ENCODE data around the gene PCNA.
"Not testable (repeated sequence)": the region's sequence is repeated elsewhere in the genome, so short reads cannot be mapped to it uniquely, and the experiment has no call there.

Gene PCNA

DNA sequence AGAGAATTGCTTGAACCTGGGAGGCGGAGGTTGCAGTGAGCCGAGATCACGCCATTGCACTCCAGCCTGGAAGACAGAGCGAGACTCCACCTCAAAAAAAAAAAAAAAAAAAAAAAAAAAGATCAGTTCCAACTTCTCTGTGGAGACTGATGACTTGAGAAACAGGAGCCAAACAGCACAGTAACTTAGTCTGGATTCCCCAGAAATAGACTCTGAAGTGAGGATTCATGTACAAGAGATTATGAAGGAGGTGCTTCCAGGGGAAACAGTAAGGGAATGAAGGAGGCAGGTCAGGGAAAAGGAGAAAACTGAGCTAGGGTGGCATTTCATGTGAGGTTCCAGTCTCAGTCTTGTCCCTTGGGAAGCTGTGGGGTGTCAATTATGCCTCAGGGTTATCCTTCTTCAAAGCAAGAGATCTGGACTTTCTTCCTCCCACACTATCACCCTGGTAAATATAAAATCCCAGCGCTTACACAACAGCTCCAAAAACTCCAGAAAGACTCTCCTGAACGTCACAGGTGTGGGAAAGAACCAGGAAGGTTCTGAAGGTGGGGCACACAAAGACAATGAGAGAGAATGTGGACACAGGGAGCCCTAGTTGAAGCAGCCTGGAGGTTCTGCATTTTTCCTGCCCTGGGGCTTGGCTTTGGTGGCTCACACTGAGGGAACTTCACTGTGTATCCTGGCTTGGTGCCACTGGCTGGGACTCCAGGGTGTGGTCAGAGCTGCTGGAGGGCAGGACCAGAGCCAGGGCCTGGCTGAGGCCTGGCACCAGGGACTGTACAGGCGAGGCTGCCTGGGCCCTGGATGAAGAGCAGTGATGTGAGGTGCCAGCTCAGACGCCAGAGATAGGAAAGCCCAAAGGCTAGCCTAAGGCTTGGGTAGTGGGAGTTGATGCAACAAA lies 46.8 kb downstream of the PCNA start:
- Mint-ChIP-seq H3K4me1 (peaks cover 14% of the 10 kb centered on the region), H3K36me3 (ENCODE audit: low read depth) (no peaks in the 10 kb centered on the region), H3K9me3 (no peaks in the 10 kb centered on the region), H3K27ac (no peak overlapping the region), H3K27me3 (no peaks in the 10 kb centered on the region), H3K4me3 (no peak overlapping the region)
- DNase-seq, result no peak
- no peak for ATAC-seq

DNA sequence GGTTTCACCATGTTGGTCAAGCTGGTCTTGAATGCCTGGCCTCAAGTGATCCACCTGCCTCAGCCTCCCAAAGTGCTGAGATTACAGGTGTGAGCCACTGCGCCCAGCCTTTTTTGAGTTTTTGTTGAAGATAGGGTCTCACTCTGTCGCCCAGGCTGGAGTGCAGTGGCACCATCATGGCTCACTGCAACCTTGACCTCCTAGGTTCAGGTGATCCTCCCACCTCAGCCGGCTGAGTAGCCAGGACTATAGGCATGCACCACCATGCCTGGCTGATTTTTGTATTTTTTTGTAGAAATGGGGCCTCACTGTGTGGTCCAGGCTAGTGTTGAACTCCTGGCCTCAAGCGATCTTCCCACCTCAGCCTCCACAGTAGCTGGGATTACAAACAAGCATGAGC lies 47.8 kb downstream of the PCNA start:
- DNase-seq; H3K36me3 Mint-ChIP-seq (ENCODE audit: low read depth); H3K27ac Mint-ChIP-seq; H3K27me3 Mint-ChIP-seq; H3K4me3 Mint-ChIP-seq; H3K9me3 Mint-ChIP-seq; ATAC-seq; H3K4me1 Mint-ChIP-seq: not testable (repeated sequence)

GRCh38 chr20:5070570-5070969 lies 49.2 kb downstream of the PCNA start:
- DNase-seq (no peak), ATAC-seq (no peak)
- Mint-ChIP-seq H3K4me1 (peaks cover 9% of the 10 kb centered on the region), H3K36me3 (ENCODE audit: low read depth) (no peaks in the 10 kb centered on the region), H3K4me3 (no peak overlapping the region), H3K27me3 (no peaks in the 10 kb centered on the region), H3K27ac (no peak overlapping the region), H3K9me3 (no peaks in the 10 kb centered on the region)

GRCh38 chr20:5070081-5070480 lies 49.7 kb downstream of the PCNA start:
- no peak overlapping the region for H3K27ac Mint-ChIP-seq
- no peaks in the 10 kb centered on the region for H3K36me3 Mint-ChIP-seq (ENCODE audit: low read depth)
- ATAC-seq (no peak), DNase-seq (no peak)
- H3K27me3 Mint-ChIP-seq, result no peaks in the 10 kb centered on the region
- H3K4me1 Mint-ChIP-seq, result peaks cover 9% of the 10 kb centered on the region
- H3K9me3 Mint-ChIP-seq, result no peaks in the 10 kb centered on the region
- no peak overlapping the region for H3K4me3 Mint-ChIP-seq

- Mint-ChIP-seq H3K27me3 (no peaks in the 10 kb centered on the region), H3K27ac (no peak overlapping the region), H3K9me3 (no peaks in the 10 kb centered on the region), H3K36me3 (ENCODE audit: low read depth) (no peaks in the 10 kb centered on the region), H3K4me1 (peaks cover 8% of the 10 kb centered on the region), H3K4me3 (no peak overlapping the region)
- DNase-seq (no peak), ATAC-seq (no peak)
These were observed 50.5 kb downstream of the PCNA start for GRCh38 chr20:5069141-5069806.

- Mint-ChIP-seq H3K4me1 (peaks cover 1% of the 10 kb centered on the region), H3K9me3 (no peaks in the 10 kb centered on the region), H3K36me3 (ENCODE audit: low read depth) (no peaks in the 10 kb centered on the region), H3K27me3 (no peaks in the 10 kb centered on the region), H3K4me3 (no peak overlapping the region), H3K27ac (no peak overlapping the region)
- DNase-seq, result no peak
- ATAC-seq, result no peak
These were observed 51.7 kb downstream of the PCNA start for GRCh38 chr20:5067877-5068645.

DNA sequence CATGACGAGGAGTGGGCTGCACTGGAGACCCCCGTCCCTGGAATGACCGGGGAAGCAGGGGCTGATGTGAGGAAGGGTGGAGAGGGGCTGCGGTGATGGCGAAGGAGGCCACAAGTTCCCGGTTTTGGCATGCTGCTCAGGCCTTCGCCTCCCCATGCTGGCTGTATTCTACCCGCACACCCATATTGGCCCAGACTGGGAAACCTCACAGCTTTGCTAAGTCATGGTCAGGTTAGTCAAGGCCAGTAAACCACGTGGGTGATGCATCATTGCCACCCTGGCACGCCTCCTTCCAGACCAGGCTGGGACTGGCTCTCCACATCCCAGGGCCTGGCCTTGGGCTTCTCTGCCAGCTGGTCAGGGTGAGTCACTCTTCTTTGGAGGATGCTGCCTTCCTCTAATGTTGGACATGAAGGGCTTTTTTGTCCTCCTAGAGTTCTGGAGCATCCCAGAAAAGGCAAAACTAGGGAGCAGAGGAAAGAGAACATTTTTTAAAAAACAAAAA lies 53.8 kb downstream of the PCNA start:
- Mint-ChIP-seq H3K4me3 (no peak overlapping the region), H3K27me3 (no peaks in the 10 kb centered on the region), H3K9me3 (no peaks in the 10 kb centered on the region), H3K4me1 (peaks cover 1% of the 10 kb centered on the region), H3K36me3 (ENCODE audit: low read depth) (no peaks in the 10 kb centered on the region), H3K27ac (no peak overlapping the region)
- DNase-seq (no peak), ATAC-seq (peak; percentile 52)

- no peaks in the 10 kb centered on the region for H3K9me3 Mint-ChIP-seq
- ATAC-seq (peak; percentile 28), DNase-seq (no peak)
- H3K4me1 Mint-ChIP-seq, result peaks cover 1% of the 10 kb centered on the region
- no peaks in the 10 kb centered on the region for H3K27me3 Mint-ChIP-seq
- no peak overlapping the region for H3K4me3 Mint-ChIP-seq
- H3K27ac Mint-ChIP-seq, result no peak overlapping the region
- no peaks in the 10 kb centered on the region for H3K36me3 Mint-ChIP-seq (ENCODE audit: low read depth)
These were observed 54.4 kb downstream of the PCNA start for GRCh38 chr20:5065166-5065878.
